Measurements from ENCODE around the gene DGKI.

DNA sequence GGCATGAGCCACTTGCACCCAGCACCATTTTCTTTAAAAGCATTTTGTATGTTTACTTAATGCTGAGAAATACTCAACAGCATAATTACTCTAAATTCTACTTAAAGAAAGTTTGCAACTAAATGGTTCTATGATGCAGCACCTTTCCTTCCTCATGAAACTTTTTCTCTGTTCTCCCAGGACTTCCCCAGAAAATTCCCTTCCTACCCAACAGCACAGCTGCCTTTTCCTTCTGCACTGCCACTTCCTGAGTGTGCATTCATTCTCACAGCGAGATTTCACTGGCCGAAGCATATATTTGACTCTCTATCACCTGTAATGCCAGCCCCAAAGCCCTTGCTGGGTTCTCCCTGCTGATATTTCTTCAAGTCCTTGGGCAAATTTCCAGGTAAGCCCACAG is 41.5 kb upstream of the DGKI start:
- TF ChIP-seq, protein P1, sequence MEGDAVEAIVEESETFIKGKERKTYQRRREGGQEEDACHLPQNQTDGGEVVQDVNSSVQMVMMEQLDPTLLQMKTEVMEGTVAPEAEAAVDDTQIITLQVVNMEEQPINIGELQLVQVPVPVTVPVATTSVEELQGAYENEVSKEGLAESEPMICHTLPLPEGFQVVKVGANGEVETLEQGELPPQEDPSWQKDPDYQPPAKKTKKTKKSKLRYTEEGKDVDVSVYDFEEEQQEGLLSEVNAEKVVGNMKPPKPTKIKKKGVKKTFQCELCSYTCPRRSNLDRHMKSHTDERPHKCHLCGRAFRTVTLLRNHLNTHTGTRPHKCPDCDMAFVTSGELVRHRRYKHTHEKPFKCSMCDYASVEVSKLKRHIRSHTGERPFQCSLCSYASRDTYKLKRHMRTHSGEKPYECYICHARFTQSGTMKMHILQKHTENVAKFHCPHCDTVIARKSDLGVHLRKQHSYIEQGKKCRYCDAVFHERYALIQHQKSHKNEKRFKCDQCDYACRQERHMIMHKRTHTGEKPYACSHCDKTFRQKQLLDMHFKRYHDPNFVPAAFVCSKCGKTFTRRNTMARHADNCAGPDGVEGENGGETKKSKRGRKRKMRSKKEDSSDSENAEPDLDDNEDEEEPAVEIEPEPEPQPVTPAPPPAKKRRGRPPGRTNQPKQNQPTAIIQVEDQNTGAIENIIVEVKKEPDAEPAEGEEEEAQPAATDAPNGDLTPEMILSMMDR (IDR thresholded peaks at IDR 0.05) = no peak
- TF ChIP-seq EZH2 (IDR thresholded peaks at IDR 0.05) = no peak

All from neural progenitor cell (in vitro differentiated cells).